Measurements from ENCODE around the gene PAPOLG.

The PAPOLG gene

GRCh38 chr2:60756097-60757087, at the start of gene PAPOLG:
TSS of gene PAPOLG (plus strand) at chr2:60756268. CDS start at chr2:60756479, 211 bp downstream.
- in situ Hi-C loops (cut with MboI; ENCODE audit: low sequenced_read_pairs) = no loop called here

GRCh38 chr2:60707750-60708371, 48.2 kb upstream of the PAPOLG start:
- in situ Hi-C loops (cut with MboI; ENCODE audit: low sequenced_read_pairs) = no loop called here

GRCh38 chr2:60708630-60709320, 47.3 kb upstream of the PAPOLG start:
- in situ Hi-C loops (cut with MboI; ENCODE audit: low sequenced_read_pairs) = no loop called here

GRCh38 chr2:60710707-60711106, 45.4 kb upstream of the PAPOLG start:
- in situ Hi-C loops (cut with MboI; ENCODE audit: low sequenced_read_pairs) = no loop called here

- in situ Hi-C loops (cut with MboI; ENCODE audit: low sequenced_read_pairs) = no loop called here
Measured at GRCh38 chr2:60715561-60715960, 40.5 kb upstream of the PAPOLG start.

- in situ Hi-C loops (cut with MboI; ENCODE audit: low sequenced_read_pairs) = no loop called here
Measured at GRCh38 chr2:60717691-60718090, 38.4 kb upstream of the PAPOLG start.

- in situ Hi-C loops (cut with MboI; ENCODE audit: low sequenced_read_pairs) = no loop called here
Measured at GRCh38 chr2:60719331-60719730, 36.7 kb upstream of the PAPOLG start.

- in situ Hi-C loops (cut with MboI; ENCODE audit: low sequenced_read_pairs) = no loop called here
Measured at GRCh38 chr2:60725466-60725865, 30.6 kb upstream of the PAPOLG start.

- in situ Hi-C loops (cut with MboI; ENCODE audit: low sequenced_read_pairs) = no loop called here
Measured at GRCh38 chr2:60728855-60729254, 27.2 kb upstream of the PAPOLG start.

- in situ Hi-C loops (cut with MboI; ENCODE audit: low sequenced_read_pairs) = no loop called here
Measured at GRCh38 chr2:60735496-60736250, 20.4 kb upstream of the PAPOLG start.

GRCh38 chr2:60738679-60739078, 17.4 kb upstream of the PAPOLG start:
- in situ Hi-C loops (cut with MboI; ENCODE audit: low sequenced_read_pairs) = no loop called here

- in situ Hi-C loops (cut with MboI; ENCODE audit: low sequenced_read_pairs) = no loop called here
Measured at GRCh38 chr2:60739156-60739555, 16.9 kb upstream of the PAPOLG start.

GRCh38 chr2:60741576-60741975, 14.5 kb upstream of the PAPOLG start:
- in situ Hi-C loops (cut with MboI; ENCODE audit: low sequenced_read_pairs) = no loop called here

- in situ Hi-C loops (cut with MboI; ENCODE audit: low sequenced_read_pairs) = no loop called here
Measured at GRCh38 chr2:60742419-60742818, 13.6 kb upstream of the PAPOLG start.

- in situ Hi-C loops (cut with MboI; ENCODE audit: low sequenced_read_pairs) = no loop called here
Measured at GRCh38 chr2:60745330-60745729, 10.7 kb upstream of the PAPOLG start.

GRCh38 chr2:60745761-60746160, 10.3 kb upstream of the PAPOLG start:
- in situ Hi-C loops (cut with MboI; ENCODE audit: low sequenced_read_pairs) = no loop called here

GRCh38 chr2:60746318-60746717, 9.8 kb upstream of the PAPOLG start:
- in situ Hi-C loops (cut with MboI; ENCODE audit: low sequenced_read_pairs) = no loop called here

GRCh38 chr2:60759654-60760053, 3.6 kb downstream of the PAPOLG start:
- in situ Hi-C loops (cut with MboI; ENCODE audit: low sequenced_read_pairs) = no loop called here

- in situ Hi-C loops (cut with MboI; ENCODE audit: low sequenced_read_pairs) = no loop called here
Measured at GRCh38 chr2:60764736-60765534, 8.9 kb downstream of the PAPOLG start.

GRCh38 chr2:60766283-60766682, 10.2 kb downstream of the PAPOLG start:
- in situ Hi-C loops (cut with MboI; ENCODE audit: low sequenced_read_pairs) = no loop called here
